HG03354 (cell line): ENCODE results near the gene CRKL.

ENCODE experiments used
- ATAC-seq: cut with Tn5 transposase; IDR thresholded peaks from one replicate; pipeline ENCODE4 v1.9.1; 2021; ENCODE audit warnings: mild to moderate bottlenecking; ENCODE audit not compliant: unreplicated experiment, poor library complexity, severe bottlenecking

CRKL gene

DNA sequence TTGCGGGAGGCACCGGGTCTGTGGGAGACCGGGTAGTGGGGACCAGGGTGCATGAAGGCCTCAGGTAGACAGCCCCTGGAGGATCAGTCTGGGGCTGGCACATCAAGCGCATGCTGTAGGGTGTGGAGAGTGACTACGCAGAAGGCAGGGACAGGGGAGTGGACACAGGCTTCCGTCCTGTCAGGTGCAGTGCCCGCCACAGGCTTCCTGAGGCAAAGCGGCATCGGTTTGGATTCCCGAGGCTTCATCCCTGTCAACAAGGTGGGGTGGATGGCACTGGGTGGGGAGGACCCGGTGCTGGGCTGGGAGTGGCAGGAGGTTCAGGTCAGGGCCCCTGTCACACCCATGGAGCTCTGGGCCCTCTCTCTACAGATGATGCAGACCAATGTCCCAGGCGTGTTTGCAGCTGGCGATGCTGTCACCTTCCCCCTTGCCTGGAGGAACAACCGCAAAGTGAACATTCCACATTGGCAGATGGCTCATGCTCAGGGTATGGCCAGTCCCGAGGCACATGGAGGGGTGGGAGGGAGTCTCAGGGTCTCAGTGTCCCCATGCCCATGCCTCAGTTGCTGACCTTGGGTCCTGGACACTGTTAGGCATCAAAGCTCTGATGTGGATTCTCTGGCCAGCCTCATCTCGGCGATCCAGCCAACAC, 60.4 kb downstream of the CRKL start:
- no peak for ATAC-seq

DNA sequence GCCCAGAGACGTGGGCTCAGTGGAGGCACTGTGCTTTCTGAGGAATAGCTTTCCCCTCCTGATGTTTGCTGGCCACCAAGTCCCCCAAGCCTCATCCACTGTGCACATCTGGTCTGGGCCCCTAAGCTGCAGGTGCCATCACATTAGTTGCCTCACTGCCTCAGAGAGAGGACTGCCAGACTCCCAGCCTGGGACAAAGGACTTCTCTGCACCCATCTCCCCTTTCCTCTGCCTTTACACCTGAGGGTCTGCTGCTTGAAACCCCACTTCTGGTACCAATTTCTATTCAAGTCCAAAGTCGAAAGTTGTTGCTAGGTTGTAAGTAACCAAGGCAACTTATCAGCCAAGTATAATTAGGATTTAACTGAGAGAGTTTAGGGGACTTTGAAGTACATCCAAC, 61.2 kb downstream of the CRKL start:
- ATAC-seq: no peak

- ATAC-seq: no peak
Observed at GRCh38 chr22:20979243-20979809, 62.1 kb downstream of the CRKL start.

DNA sequence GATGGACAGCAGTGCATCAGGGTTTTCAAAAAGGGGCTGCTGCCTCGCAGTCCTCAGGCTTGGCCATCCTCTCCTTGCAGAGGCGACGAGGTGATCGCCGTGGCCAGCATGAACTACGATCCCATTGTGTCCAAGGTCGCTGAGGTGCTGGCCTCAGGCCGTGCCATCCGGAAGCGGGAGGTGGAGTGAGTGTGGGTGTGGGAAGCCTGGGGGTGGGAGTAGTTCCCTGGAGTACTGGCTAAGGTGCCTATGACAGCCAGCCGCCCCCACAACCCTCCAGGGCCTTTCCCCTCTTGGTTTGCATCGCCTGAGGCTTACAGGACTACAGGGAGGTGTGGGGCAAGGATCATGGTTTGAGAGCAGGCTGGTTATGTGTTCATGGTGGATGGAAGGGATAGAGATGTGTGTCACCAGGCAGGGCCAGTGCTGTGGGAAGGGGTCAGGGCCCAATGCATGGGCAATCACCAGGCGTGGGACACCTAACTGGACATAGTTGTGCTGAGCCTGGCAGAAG, 62.8 kb downstream of the CRKL start:
- no peak for ATAC-seq

- ATAC-seq: no peak
Observed at GRCh38 chr22:20980523-20980922, 63.3 kb downstream of the CRKL start.

DNA sequence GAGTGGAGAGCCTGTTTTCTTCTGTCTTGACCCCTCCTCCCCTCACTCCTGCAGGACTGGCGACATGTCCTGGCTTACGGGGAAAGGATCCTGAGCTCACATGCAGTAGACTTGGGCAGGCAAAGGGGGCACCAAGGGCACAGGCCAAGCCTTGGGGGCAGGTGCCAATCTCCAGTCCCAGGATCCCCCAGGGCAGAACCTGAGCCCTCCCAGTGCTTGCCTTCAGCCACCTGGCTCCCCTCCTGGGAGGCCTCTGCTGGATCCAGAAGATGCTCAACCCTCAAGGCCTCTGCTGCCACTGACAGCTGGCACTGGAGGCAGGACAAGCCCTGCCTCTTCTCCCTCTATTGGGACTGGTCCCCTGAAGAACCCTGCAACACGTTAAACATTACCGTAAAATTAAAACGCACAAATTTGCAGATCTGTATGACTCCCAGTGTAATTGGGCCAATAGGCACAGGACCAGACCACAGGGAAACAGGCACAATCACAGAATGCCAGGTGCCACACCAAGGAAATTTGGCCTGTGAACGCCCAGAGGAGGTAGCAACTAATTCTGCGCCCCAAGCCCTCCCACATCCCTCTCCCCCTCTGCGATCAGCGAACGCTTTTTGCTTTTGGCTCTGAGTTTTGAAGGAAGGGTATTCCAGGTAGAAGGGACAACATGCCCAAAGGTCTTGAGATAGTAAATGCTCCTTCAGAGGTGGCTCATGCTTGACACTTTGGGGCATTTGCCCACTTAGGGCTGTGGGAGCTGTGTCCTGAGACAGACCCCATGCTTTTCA, 63.9 kb downstream of the CRKL start:
- ATAC-seq: no peak

- peak; percentile 83 for ATAC-seq
Observed at GRCh38 chr22:20981787-20982562, 64.8 kb downstream of the CRKL start, which contains the start of gene LZTR1. Gene LZTR1, plus strand, starts transcription at chr22:20982297. Its CDS starts 75 bp downstream, at chr22:20982372.

- peak; percentile 23 for ATAC-seq
Observed at GRCh38 chr22:20982563-20982882, 65.3 kb downstream of the CRKL start.

GRCh38 chr22:20983081-20983771, 66.0 kb downstream of the CRKL start:
- no peak for ATAC-seq

DNA sequence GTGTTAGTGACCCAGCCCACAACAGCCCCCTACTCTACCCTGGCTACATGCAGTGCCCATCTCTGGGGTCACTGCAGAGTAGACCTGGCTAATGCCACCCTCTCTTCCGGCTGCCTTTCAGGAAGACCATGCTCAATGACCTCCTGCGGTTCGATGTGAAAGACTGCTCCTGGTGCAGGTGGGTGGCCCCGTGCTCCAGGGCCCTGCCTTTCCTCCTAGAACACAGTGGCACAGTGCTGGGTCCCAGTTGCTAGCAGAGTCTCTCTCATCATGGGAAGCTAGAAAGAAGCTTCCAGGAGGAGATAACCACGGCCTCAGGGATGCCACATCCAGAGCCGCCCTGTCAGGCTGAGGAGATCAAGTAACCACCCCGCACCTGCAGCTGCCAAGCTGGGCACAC, 68.5 kb downstream of the CRKL start:
- no peak for ATAC-seq

DNA sequence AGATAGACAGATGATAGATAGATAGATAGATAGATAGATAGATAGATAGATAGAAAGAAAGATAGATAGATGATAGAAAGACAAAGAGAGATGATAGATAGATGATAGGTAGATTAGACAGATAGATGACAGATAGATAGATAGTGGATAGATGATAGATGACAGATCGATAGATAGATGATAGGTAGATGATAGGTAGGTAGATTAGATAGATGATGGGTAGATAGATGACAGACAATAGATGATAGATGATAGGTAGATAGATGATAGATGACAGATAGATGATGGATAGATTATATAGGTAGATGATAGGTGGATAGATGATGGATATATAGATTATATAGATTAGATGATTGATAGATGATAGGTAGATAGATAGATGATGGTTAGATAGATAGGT, 69.2 kb downstream of the CRKL start:
- ATAC-seq: no peak

- ATAC-seq: no peak
Observed at GRCh38 chr22:20987375-20987774, 70.2 kb downstream of the CRKL start.

DNA sequence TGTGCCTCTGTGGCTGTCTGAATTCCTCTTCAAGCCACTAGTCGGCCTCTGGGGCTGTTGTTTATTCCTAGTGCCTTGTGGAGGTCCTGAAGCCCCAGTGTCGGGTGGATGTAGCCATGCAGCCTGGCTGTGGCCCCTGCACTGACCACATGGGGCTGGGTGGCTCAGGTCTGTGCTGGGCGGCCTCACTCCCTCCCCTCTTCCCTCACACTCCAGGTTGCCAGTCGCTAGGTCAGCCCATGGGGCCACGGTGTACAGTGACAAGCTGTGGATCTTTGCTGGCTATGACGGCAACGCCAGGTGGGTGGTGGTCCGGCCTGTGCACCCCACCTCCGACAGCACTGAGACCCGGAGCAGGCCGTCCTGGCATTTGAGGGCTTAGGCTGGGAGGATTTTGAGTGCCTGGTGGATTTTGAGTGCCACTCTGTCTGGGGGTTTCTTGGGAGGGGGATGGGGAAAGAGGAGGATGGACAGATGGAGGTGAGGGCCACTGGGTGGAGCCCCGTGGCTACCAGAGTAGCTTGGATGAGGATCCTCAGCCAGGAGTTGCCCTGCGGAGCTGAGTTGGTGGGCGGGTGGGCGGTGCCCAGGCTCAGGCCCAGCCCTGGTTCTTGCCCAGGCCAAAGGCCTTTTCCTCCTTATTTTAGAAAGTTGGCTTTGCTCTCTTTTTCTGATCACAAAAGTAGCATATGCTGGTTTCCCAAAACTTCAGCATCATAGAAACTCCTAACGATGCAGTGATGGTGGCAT, 71.5 kb downstream of the CRKL start:
- no peak for ATAC-seq

DNA sequence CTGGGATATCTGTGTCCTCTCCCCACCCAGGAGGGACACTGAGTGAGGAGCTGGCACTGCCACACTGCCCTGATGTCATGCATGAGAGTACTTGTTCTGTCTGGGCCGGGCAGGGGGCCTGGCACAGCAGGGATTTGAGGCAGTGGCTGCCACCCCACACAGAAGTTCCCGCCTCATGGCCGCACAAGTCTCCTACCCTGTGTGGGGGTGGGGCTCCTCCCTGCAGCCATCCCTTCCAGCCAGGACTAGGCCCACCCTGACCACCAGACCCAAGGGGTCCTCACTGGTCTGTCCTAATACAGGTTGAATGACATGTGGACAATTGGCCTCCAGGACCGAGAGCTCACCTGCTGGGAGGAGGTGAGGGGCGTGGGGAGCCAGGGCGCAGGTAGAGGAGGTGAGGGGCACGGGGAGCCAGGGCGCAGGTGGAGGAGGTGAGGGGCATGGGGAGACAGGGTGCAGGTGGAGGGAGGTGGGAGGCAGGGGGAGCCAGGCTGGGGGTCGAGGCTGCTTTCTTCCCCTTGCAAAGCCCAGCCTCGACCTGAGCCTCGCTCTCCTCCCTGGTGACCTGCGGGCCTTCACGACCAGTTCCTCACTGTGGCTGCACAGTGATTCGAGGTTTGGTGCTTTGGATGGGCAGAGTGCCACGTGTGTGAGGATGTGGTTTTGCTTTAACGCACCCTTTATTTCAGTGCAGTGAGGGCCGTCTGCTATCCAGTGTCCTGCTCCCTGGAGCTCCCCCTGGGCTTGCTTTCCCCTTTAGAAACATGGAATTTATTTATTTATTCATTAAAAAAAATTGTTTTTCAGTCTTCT, 72.3 kb downstream of the CRKL start:
- ATAC-seq: no peak

- ATAC-seq: no peak
Observed at GRCh38 chr22:20990184-20991180, 73.3 kb downstream of the CRKL start.

DNA sequence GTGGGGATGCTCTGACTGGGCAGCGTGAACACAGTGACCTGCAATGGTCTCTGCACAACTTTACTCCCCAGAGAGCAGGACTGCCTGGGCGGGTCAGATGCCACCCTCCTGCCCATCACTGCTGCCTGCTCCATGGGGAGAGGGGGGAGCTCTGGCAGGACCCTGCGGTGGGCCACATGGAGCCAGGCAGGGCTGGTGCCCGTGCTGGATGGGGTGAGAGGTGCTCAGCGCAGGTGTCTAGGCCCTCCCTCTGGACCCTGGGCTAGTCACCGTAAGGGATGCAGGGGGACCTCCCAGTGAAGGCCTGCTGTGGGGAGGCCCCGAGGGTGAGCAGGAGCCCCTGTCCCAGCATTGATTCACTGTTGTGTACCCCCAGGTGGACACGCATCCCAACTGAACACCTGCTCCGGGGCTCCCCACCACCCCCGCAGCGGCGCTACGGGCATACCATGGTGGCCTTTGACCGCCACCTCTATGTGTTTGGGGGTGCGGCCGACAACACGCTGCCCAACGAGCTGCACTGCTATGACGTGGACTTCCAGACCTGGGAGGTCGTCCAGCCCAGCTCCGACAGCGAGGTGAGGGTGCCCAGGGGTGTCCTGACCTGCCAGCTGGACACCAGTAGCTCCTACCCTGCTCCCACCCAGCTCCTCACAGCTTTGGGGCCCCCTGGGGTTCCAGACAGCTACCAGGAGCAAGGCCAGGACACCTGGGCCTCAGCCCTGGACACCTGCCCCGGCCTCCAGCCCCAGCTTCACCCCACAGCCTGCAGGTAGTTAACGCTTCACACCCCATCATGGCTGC, 74.2 kb downstream of the CRKL start:
- ATAC-seq: no peak
